NCI-H82 treated with DMSO at 0.1 percent for 48 hours (cell line): ENCODE results near the gene DGKD.

Experiments
- DNase-seq: peaks from one replicate; lab custom pipeline; 2025; ENCODE audit not compliant: unreplicated experiment; lab: John Stamatoyannopoulos, UW

DGKD gene

GRCh38 chr2:233457356-233457755 lies 103.1 kb downstream of the DGKD start:
- DNase-seq, result no peak

- DNase-seq, result no peak
These were observed 103.8 kb downstream of the DGKD start for GRCh38 chr2:233458031-233458610.

- no peak for DNase-seq
These were observed 104.5 kb downstream of the DGKD start for GRCh38 chr2:233458826-233459225.

GRCh38 chr2:233459426-233459825 lies 105.1 kb downstream of the DGKD start:
- DNase-seq, result no peak

GRCh38 chr2:233460726-233461441 lies 106.6 kb downstream of the DGKD start:
- no peak for DNase-seq

- DNase-seq, result no peak
These were observed 107.2 kb downstream of the DGKD start for GRCh38 chr2:233461481-233461891.

- no peak for DNase-seq
These were observed 108.0 kb downstream of the DGKD start for GRCh38 chr2:233462202-233462785.

GRCh38 chr2:233462826-233463470 lies 108.7 kb downstream of the DGKD start:
- no peak for DNase-seq

GRCh38 chr2:233463586-233463985 lies 109.3 kb downstream of the DGKD start:
- DNase-seq, result no peak

- DNase-seq, result no peak
These were observed 109.8 kb downstream of the DGKD start for GRCh38 chr2:233464056-233464455.

- DNase-seq, result no peak
These were observed 110.4 kb downstream of the DGKD start for GRCh38 chr2:233464531-233465240.

GRCh38 chr2:233466991-233467603 lies 112.8 kb downstream of the DGKD start:
- no peak for DNase-seq

- no peak for DNase-seq
These were observed 113.9 kb downstream of the DGKD start for GRCh38 chr2:233468047-233468740.

GRCh38 chr2:233468741-233469110 lies 114.4 kb downstream of the DGKD start:
- no peak for DNase-seq

GRCh38 chr2:233469261-233470010 lies 115.1 kb downstream of the DGKD start:
- DNase-seq, result no peak

- no peak for DNase-seq
These were observed 115.9 kb downstream of the DGKD start for GRCh38 chr2:233470011-233470687.

- no peak for DNase-seq
These were observed 116.5 kb downstream of the DGKD start for GRCh38 chr2:233470839-233471238.

GRCh38 chr2:233471291-233472035 lies 117.2 kb downstream of the DGKD start:
- DNase-seq, result no peak
